ENCODE measurements around the gene ANKDD1B. TPM values are rescaled to one million over a fixed set of nuclear protein-coding genes. Genes with fewer than 3 reads are reported as not detected.
"Not testable (repeated sequence)": the region's sequence is repeated elsewhere in the genome, so short reads cannot be mapped to it uniquely, and the experiment has no call there.

The ANKDD1B gene
- total and polyA plus RNA-seq, 2 experiments from 2014 or later: 0.40 to 0.73 TPM

DNA sequence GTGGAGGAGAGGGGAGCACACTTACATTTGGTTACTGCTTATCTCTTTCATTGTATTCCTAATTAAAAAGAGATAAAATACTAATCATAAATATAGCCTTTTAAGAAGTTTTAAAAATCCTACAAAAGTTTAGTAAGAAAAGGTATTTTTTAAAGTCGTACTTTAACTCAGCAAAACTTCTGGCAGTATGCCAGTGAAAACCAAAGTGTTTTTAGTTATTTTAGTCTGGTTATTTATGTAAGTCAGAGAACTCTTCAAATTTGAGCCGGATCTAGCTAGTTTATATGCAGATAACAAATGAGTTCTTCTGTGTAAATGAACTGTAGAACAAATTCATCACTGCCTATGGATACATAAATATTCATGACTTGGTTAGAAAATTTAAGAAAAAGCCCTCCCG, 36.5 kb upstream of the ANKDD1B start (continued):
- TF ChIP-seq, protein P1, sequence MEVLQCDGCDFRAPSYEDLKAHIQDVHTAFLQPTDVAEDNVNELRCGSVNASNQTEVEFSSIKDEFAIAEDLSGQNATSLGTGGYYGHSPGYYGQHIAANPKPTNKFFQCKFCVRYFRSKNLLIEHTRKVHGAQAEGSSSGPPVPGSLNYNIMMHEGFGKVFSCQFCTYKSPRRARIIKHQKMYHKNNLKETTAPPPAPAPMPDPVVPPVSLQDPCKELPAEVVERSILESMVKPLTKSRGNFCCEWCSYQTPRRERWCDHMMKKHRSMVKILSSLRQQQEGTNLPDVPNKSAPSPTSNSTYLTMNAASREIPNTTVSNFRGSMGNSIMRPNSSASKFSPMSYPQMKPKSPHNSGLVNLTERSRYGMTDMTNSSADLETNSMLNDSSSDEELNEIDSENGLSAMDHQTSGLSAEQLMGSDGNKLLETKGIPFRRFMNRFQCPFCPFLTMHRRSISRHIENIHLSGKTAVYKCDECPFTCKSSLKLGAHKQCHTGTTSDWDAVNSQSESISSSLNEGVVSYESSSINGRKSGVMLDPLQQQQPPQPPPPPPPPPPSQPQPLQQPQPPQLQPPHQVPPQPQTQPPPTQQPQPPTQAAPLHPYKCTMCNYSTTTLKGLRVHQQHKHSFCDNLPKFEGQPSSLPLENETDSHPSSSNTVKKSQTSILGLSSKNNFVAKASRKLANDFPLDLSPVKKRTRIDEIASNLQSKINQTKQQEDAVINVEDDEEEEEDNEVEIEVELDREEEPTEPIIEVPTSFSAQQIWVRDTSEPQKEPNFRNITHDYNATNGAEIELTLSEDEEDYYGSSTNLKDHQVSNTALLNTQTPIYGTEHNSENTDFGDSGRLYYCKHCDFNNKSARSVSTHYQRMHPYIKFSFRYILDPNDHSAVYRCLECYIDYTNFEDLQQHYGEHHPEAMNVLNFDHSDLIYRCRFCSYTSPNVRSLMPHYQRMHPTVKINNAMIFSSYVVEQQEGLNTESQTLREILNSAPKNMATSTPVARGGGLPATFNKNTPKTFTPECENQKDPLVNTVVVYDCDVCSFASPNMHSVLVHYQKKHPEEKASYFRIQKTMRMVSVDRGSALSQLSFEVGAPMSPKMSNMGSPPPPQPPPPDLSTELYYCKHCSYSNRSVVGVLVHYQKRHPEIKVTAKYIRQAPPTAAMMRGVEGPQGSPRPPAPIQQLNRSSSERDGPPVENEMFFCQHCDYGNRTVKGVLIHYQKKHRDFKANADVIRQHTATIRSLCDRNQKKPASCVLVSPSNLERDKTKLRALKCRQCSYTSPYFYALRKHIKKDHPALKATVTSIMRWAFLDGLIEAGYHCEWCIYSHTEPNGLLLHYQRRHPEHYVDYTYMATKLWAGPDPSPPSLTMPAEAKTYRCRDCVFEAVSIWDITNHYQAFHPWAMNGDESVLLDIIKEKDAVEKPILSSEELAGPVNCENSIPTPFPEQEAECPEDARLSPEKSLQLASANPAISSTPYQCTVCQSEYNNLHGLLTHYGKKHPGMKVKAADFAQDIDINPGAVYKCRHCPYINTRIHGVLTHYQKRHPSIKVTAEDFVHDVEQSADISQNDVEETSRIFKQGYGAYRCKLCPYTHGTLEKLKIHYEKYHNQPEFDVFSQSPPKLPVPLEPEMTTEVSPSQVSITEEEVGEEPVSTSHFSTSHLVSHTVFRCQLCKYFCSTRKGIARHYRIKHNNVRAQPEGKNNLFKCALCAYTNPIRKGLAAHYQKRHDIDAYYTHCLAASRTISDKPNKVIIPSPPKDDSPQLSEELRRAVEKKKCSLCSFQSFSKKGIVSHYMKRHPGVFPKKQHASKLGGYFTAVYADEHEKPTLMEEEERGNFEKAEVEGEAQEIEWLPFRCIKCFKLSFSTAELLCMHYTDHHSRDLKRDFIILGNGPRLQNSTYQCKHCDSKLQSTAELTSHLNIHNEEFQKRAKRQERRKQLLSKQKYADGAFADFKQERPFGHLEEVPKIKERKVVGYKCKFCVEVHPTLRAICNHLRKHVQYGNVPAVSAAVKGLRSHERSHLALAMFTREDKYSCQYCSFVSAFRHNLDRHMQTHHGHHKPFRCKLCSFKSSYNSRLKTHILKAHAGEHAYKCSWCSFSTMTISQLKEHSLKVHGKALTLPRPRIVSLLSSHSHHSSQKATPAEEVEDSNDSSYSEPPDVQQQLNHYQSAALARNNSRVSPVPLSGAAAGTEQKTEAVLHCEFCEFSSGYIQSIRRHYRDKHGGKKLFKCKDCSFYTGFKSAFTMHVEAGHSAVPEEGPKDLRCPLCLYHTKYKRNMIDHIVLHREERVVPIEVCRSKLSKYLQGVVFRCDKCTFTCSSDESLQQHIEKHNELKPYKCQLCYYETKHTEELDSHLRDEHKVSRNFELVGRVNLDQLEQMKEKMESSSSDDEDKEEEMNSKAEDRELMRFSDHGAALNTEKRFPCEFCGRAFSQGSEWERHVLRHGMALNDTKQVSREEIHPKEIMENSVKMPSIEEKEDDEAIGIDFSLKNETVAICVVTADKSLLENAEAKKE (CRISPR knock-in tag; IDR thresholded peaks at IDR 0.05): no peak
- TF ChIP-seq POLR2AphosphoS5 (IDR thresholded peaks at IDR 0.05; ENCODE audit: low read depth): no peak
- no peak for TF ChIP-seq EZH2phosphoT487 (IDR thresholded peaks at IDR 0.05; ENCODE audit: unreplicated experiment)
- no peak for TF ChIP-seq CREB1 (CRISPR knock-in tag; IDR thresholded peaks at IDR 0.05; ENCODE audit: low read depth)
- no peak for TF ChIP-seq EZH2 (IDR thresholded peaks at IDR 0.05; ENCODE audit: low read depth, unreplicated experiment)
- no peak for TF ChIP-seq STAT1 (IDR thresholded peaks at IDR 0.05; ENCODE audit: unreplicated experiment)
- TF ChIP-seq, protein P2, sequence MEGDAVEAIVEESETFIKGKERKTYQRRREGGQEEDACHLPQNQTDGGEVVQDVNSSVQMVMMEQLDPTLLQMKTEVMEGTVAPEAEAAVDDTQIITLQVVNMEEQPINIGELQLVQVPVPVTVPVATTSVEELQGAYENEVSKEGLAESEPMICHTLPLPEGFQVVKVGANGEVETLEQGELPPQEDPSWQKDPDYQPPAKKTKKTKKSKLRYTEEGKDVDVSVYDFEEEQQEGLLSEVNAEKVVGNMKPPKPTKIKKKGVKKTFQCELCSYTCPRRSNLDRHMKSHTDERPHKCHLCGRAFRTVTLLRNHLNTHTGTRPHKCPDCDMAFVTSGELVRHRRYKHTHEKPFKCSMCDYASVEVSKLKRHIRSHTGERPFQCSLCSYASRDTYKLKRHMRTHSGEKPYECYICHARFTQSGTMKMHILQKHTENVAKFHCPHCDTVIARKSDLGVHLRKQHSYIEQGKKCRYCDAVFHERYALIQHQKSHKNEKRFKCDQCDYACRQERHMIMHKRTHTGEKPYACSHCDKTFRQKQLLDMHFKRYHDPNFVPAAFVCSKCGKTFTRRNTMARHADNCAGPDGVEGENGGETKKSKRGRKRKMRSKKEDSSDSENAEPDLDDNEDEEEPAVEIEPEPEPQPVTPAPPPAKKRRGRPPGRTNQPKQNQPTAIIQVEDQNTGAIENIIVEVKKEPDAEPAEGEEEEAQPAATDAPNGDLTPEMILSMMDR (conservative IDR thresholded peaks at IDR 0.05; ENCODE audit: low read depth in 2 of 2): no peak
- TF ChIP-seq JUNB (IDR thresholded peaks at IDR 0.05; ENCODE audit: unreplicated experiment): no peak

DNA sequence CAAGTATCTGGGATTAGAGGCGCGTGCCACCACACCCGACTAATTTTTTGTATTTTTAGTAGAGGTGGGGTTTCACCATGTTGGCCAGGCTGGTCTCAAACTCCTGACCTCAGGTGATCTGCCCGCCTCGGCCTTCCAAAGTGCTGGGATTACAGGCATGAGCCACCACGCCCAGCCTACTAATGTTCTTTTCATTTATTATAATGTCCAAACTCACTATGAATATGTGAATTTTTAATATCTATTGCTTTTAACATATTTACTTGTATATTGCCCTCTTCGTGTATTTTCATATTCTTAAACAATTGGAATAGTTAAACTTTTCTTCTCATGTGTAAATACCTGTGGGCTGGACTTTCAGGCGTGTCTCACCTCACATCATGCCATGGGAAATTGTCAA, 33.0 kb upstream of the ANKDD1B start:
- H3K4me2 ChIP-seq; H3K79me2 ChIP-seq (replicated peaks; ENCODE audit: insufficient read depth); H4K20me1 ChIP-seq (replicated peaks; ENCODE audit: insufficient read depth); H3F3A ChIP-seq (replicated peaks; ENCODE audit: low read depth); H3K4me1 ChIP-seq (ENCODE audit: insufficient read depth); H3K4me3 Mint-ChIP-seq; H3K27ac Mint-ChIP-seq; H3K4me3 ChIP-seq; H3K36me3 Mint-ChIP-seq (ENCODE audit: low read depth); H3K27ac ChIP-seq (ENCODE audit: low read depth); ATAC-seq; H2AFZ ChIP-seq; H3K27me3 Mint-ChIP-seq (ENCODE audit: insufficient read depth, low read depth, poor library complexity); H3K27me3 ChIP-seq (ENCODE audit: insufficient read depth); H3K9me2 ChIP-seq (ENCODE audit: insufficient read depth); H3K36me3 ChIP-seq (ENCODE audit: insufficient read depth); H3K9me3 Mint-ChIP-seq; DNase-seq (ENCODE audit: low spot score); H3K4me1 Mint-ChIP-seq: not testable (repeated sequence)

All from GM23338 (cell line).